Measurements from ENCODE around the gene P2RY8.
"Not testable (repeated sequence)": the region's sequence is repeated elsewhere in the genome, so short reads cannot be mapped to it uniquely, and the experiment has no call there.

The P2RY8 gene

DNA sequence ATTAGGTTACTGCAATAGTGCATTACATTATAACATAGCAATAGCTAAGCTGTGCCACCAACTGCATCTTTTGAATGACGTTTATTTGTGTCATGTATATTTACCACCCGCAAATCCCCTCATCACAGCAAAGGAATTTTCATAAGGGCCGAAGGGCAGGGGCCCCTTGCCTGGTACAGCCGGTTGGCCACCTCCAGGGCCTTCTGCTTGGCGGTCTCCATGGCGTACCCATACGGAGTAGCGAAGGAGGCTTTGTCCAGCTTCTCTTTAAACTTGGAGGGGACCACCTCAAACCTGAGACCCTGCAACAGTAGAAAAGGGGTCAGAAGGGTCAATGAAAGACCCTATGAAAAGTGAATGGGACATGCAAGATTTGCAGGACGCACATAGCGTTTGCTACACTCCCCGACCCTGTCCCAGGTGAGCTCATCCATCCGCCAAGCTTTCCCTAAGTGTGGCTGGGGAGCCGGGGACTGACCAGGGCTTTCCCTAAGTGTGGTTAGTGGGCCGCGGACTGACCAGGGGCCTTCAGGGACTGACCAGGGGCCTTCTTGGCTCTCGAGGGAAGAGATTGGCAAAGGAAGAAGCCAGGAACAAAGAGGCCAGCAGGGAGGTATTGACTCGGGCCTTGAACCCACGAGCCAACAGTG is 94.8 kb downstream of the P2RY8 start:
- DNase-seq: no peak

DNA sequence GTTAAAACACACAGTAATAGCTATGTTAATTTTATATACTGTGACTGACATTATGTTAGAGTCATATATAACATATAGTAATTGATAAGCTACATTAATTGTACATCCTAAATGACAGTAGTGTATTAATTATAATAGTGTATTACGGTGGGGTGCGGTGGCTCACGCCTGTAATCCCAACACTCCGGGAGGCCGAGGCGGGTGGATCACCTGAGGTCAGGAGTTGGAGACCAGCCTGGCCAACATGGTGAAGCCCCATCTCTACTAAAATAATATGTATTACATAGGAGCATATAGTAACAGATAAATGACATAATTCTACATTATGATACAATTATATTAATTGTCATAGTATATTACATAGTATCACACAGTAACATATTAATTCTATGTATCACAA is 96.5 kb downstream of the P2RY8 start:
- DNase-seq: no peak

GRCh38 chrX:1435241-1435895 is 101.6 kb downstream of the P2RY8 start:
- no peak for DNase-seq

GRCh38 chrX:1434871-1435240 is 102.1 kb downstream of the P2RY8 start:
- no peak for DNase-seq

- no peak for DNase-seq
These were observed 103.2 kb downstream of the P2RY8 start for GRCh38 chrX:1433646-1434357.

GRCh38 chrX:1430451-1430850 is 106.5 kb downstream of the P2RY8 start:
- no peak for DNase-seq

DNA sequence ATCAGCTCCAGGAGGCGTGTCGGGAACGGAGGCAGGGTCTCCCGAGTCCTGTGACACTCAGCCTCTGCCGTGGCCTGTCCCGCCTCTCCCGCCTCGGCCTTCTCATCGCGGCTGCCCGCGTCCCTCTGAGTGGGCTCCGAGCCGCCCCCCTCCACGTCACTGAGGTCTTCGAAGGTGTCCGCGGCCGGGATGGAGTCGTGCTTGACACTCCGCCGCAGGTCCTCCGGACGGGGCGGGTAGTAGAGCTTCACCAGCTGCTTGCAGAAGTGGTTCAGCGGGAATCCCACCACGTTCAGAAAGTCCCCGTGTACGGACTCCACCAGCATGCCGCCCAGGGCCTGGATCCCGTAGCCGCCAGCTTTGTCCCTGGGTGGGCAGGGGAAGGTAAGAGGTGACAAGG is 109.2 kb downstream of the P2RY8 start:
- no peak for DNase-seq

DNA sequence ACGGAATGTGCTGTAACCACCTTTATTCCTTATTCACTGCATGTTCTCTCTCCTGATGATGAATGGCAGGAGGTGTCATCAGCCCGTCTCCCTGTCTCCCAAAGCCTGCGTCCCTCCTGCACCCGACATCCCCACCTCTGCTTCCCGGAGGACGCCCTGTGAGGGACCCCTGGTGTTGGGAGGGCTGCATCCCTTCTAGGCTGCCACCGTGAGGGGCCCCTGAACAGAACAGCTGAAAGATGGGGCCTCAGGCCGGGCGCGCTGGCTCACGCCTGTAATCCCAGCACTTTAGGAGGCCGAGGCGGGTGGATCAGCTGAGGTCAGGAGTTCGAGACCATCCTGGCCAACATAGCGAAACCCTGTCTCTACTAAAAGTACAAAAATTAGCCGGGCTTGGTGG is 110.7 kb downstream of the P2RY8 start:
- not testable (repeated sequence) for DNase-seq

DNA sequence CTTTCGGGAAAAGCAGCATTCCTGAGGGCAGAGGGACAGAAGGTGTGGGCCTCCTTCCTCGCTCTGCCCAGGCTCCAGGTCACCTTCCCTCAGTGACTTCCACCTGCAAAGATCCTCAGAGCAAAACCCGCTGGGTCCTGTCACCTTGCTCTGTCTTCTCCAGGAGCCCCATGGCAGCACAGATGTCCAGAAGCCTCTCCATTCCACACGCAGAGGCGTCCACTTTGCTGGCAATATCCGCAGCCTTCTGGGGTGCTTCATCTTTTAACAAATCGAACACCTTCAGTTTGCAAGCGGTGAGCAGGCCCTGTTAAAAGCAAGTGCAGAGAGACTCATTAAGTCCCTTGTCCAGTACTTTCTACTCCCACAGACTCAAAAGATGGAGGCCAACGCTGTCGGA is 111.6 kb downstream of the P2RY8 start:
- no peak for DNase-seq

DNA sequence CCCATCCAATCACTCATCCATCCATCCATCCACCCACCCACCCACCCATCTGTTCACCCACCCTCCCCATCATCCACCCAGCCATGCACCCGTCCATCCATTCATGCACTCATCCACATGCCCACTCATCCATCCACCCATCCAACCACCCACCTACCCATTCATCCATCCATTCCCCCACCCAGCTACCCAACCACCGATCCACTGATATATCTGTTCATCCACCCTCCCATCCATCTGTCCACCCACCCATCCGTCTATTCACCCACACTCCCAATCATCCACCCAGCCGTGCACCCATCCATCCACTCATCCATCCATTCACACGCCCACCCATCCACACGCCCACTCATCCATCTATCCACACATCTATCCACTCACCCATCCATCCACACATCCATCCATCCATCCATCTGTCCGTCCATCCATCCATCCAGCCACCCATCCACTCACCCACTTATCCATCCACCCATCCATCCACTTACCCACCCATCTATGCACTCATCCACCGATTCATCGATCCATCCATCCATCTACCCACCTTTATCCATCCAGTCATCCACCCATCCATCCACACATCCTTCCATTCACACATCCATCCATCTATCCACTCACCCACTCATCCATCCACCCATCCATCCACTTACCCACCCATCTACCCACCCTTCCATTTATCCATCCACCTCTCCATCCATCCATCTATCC is 112.7 kb downstream of the P2RY8 start:
- no peak for DNase-seq

- no peak for DNase-seq
These were observed 113.8 kb downstream of the P2RY8 start for GRCh38 chrX:1423215-1423614.

GRCh38 chrX:1422135-1422465 is 114.9 kb downstream of the P2RY8 start:
- DNase-seq: no peak

- DNase-seq: no peak
These were observed 115.4 kb downstream of the P2RY8 start for GRCh38 chrX:1421433-1422134.

- DNase-seq: no peak
These were observed 116.6 kb downstream of the P2RY8 start for GRCh38 chrX:1420371-1420770.

DNA sequence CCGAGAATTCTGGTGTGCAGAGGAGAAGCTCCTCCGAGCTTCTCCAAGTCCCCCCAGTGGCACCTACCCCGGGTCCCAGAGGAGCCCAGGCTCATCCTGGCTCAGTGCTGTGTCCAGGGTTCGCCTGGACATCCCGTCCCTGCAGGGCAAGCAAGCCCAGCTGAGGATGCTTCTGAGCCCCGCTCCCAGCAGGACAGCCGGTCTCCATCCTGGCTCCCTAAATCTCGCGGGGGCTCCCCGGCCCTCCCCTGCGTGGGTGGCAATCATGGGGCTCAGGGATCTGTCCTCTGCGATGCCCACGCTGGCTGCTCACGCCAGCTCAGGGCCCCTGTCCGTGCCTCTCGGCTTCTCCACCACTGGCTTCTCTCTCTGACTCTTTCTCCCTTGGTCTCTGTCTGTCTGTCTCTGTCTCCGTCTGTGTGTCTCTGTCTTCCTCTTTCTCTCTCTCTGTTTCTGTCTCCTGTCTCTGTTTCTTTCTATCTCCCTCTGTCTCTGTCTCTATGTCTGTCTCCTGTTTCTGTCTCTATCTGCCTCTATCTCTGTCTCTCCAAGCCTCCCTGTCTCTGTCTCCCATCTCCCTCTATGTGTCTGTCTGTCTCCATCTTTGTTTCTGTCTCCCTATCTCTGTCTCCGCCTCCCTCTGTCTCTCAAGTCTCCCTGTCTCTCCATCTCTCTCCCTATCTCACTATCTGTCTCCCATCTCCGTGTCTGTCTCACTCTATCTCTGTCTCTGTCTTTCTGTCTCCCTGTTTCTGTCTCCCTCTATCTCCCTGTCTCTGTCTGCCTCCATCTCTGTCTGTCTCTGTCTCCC is 117.2 kb downstream of the P2RY8 start:
- DNase-seq: no peak

DNA sequence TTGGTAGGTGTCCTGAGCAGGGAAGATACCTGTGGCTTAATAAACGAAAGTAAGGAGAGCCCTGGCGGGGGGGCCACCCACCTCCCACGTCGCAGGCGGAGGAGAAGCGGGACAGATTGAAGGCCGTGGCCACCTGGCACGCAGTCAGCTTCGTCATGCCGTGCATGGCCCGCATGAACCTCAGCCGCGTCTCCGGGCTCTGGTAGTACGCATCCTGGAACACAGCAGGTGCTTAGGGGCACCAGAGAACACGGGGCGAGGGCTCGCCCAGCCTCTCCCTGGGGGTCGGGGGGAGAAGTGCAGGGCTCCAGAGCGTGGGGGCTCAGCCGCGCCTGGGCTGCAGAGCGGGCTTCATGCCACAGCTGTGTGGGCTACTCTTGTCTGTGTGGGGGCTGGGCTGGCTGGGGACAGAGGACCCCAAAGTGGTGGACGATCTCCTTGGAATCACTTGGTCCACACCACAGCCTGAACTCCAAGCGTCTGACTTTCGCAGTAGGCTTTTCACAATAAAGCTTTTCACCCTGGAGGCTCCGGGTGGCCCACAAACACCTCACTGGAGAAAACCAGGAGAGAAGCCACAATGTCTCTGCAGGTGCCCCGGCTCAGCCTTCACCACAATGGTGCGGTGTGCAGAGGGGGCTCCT is 118.0 kb downstream of the P2RY8 start:
- DNase-seq: no peak

GRCh38 chrX:1417921-1418771 is 118.8 kb downstream of the P2RY8 start:
- DNase-seq: no peak

DNA sequence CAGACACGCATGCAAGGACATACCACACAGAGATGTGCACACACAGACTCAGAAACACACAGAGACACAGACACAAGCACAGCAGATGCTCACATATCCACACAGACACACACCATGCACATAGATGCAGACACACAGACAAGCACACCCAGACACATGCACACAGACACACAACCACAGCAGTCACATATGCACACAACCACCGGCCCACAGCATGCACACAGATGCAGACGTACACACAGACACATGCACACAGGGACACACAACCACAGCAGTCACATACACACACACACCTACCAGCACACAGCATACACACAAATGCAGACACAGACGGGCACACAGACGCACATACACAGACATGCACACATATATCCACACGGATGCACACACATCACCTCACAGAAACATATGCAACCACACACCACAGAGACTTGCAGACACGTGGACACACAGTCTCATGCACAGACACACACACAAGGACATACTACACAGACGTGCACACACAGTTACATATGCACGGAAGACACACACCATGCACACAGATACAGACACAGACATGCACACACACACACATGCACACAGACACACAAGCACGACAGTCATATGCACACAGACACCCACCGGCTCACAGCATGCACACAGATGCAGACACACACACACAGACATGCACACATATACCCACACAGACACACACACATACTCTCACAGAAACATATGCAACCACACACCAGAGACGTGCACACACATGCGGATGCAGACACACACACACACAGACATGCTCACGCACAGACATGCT is 119.8 kb downstream of the P2RY8 start:
- no peak for DNase-seq

GRCh38 chrX:1416327-1416784 is 120.6 kb downstream of the P2RY8 start:
- DNase-seq: no peak
